Natural killer cell (primary cell): Measurements from ENCODE around the gene CAMKK1. TPM values are rescaled to one million over a fixed set of nuclear protein-coding genes. Genes with fewer than 3 reads are reported as not detected.
A peak's percentile ranks its signal among the peaks of the same experiment; 100 is the strongest.

Experiments used
- ATAC-seq, 3 donors: fragments of 150-1000 bp in 2 of 3; fragments of 200-7000 bp in 1 of 3; cut with Tn5 transposase; 1 replicate in 1 of 3; 2 replicates in 2 of 3; pipeline ENCODE4 v1.10.0; 2021; ENCODE audit warnings: mild to moderate bottlenecking in 2 of 3, moderate library complexity in 2 of 3
- DNase-seq, 2 donors: peaks; one replicate each; pipeline versions ENCODE4 v3.0.0 to v3.0.0-alpha.2; 2013 to 2021; ENCODE audit warnings: mixed read lengths in 1 of 2
- H3K27ac ChIP-seq: one replicate; pipeline ENCODE4 v1.5.1; 2013; ENCODE audit warnings: mild to moderate bottlenecking, low read length
- H3K27me3 ChIP-seq: one replicate; pipeline ENCODE4 v1.6.1; 2013; ENCODE audit warnings: low read length; ENCODE audit not compliant: control insufficient read depth, insufficient read depth
- H3K36me3 ChIP-seq: one replicate; pipeline ENCODE4 v1.6.1; 2013; ENCODE audit warnings: low read length; ENCODE audit not compliant: control insufficient read depth, insufficient read depth
- H3K4me1 ChIP-seq: one replicate; pipeline ENCODE4 v1.6.1; 2013; ENCODE audit warnings: low read length; ENCODE audit not compliant: control insufficient read depth, insufficient read depth
- H3K4me3 ChIP-seq: one replicate; pipeline ENCODE4 v1.5.1; 2013; ENCODE audit warnings: low read length
- H3K9me3 ChIP-seq: one replicate; pipeline ENCODE4 v1.6.1; 2013; ENCODE audit warnings: low read length; ENCODE audit not compliant: control insufficient read depth, insufficient read depth
- H3K27ac Mint-ChIP-seq, 2 donors: one replicate each; pipeline ENCODE4 v1.8.0; 2022; ENCODE audit warnings: mild to moderate bottlenecking in 2 of 2, mixed read lengths in 2 of 2, moderate library complexity in 1 of 2
- H3K27me3 Mint-ChIP-seq, 2 donors: one replicate each; pipeline ENCODE4 v1.8.0; 2022; ENCODE audit warnings: low read depth in 2 of 2, mixed read lengths in 2 of 2
- H3K36me3 Mint-ChIP-seq: one replicate; pipeline ENCODE4 v1.8.0; 2022; ENCODE audit warnings: mixed read lengths
- H3K4me1 Mint-ChIP-seq, 2 donors: one replicate each; pipeline ENCODE4 v1.8.0; 2022; ENCODE audit warnings: mixed read lengths in 2 of 2
- H3K4me3 Mint-ChIP-seq: one replicate; pipeline ENCODE4 v1.8.0; 2022; ENCODE audit warnings: mild to moderate bottlenecking, moderate library complexity, mixed read lengths
- H3K9me3 Mint-ChIP-seq, 2 donors: one replicate each; pipeline ENCODE4 v1.8.0; 2022; ENCODE audit warnings: mixed read lengths in 2 of 2
- WGBS: methylation state at CpG from one replicate; pipeline ENCODE4 v1.1.7; 2013; ENCODE audit warnings: missing lambda C conversion rate; ENCODE audit not compliant: insufficient coverage; 5-methylcytosine and 5-hydroxymethylcytosine counted together
- intact Hi-C: fragments of 100-400 bp; cut with micrococcal nuclease; formaldehyde crosslinking; loops from one replicate; pipeline ENCODE4 v1.14.2; 2022
- total RNA-seq, 4 donors: library from RNA; stranded (reverse); fragments of 120-200 nt in 1 of 4; gene quantifications; one replicate each; pipeline versions ENCODE4 v1.2.3 to v1.2.4, GENCODE V29; 2013 to 2022
- TF ChIP-seq, protein P1 (sequence below): fragments of 200-600 bp; IDR thresholded peaks from one replicate; pipeline ENCODE4 v1.8.0; 2022; ENCODE audit warnings: antibody characterized with exemption

The CAMKK1 gene
- total RNA-seq, 3 donors from 2014 or later (not counting 1 experiment from before 2014, with no cell fraction given): 3.2 to 4.3 (median 3.9) TPM

DNA sequence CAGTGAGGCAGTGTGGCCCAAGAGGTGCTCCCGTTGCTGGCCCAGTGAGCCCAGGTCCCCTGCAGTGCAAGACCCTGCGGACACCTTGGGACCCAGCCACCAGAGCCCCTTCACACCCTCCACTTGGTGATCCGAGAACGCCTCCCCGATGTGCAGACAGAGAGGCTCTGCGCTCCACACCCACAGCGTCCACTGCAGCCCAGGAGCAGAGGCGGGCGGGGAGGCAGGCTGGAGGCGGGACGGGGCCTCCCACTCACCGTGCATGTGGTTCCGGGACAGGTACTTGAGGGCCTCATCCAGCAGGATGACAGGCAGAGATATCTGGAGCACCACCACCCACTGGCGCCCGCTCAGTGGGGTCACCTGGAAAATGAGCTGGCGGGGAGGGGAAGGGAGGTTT, 35.6 kb upstream of the CAMKK1 start:
- TF ChIP-seq, protein P1, sequence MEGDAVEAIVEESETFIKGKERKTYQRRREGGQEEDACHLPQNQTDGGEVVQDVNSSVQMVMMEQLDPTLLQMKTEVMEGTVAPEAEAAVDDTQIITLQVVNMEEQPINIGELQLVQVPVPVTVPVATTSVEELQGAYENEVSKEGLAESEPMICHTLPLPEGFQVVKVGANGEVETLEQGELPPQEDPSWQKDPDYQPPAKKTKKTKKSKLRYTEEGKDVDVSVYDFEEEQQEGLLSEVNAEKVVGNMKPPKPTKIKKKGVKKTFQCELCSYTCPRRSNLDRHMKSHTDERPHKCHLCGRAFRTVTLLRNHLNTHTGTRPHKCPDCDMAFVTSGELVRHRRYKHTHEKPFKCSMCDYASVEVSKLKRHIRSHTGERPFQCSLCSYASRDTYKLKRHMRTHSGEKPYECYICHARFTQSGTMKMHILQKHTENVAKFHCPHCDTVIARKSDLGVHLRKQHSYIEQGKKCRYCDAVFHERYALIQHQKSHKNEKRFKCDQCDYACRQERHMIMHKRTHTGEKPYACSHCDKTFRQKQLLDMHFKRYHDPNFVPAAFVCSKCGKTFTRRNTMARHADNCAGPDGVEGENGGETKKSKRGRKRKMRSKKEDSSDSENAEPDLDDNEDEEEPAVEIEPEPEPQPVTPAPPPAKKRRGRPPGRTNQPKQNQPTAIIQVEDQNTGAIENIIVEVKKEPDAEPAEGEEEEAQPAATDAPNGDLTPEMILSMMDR: no peak
- H3K36me3 Mint-ChIP-seq: no peaks in the 10 kb centered on the region
- Histone ChIP-seq H3K9me3 (no peaks in the 10 kb centered on the region), H3K4me3 (no peak overlapping the region), H3K36me3 (peaks cover 64% of the 10 kb centered on the region), H3K4me1 (no peaks in the 10 kb centered on the region), H3K27me3 (no peaks in the 10 kb centered on the region), H3K27ac (no peak overlapping the region)
- H3K27ac Mint-ChIP-seq: peak overlapping the region in 1 of 2 donors; percentile 72
- H3K4me1 Mint-ChIP-seq: peaks cover 0 to 6% of the 10 kb centered on the region in 2 donors
- 96% methylated on average over 16 of the region's 16 CpGs for WGBS
- no peak overlapping the region for H3K4me3 Mint-ChIP-seq
- H3K27me3 Mint-ChIP-seq: no peaks in the 10 kb centered on the region
- intact Hi-C loops: no loop called here
- ATAC-seq (no peak), DNase-seq (no peak)
- H3K9me3 Mint-ChIP-seq: no peaks in the 10 kb centered on the region

DNA sequence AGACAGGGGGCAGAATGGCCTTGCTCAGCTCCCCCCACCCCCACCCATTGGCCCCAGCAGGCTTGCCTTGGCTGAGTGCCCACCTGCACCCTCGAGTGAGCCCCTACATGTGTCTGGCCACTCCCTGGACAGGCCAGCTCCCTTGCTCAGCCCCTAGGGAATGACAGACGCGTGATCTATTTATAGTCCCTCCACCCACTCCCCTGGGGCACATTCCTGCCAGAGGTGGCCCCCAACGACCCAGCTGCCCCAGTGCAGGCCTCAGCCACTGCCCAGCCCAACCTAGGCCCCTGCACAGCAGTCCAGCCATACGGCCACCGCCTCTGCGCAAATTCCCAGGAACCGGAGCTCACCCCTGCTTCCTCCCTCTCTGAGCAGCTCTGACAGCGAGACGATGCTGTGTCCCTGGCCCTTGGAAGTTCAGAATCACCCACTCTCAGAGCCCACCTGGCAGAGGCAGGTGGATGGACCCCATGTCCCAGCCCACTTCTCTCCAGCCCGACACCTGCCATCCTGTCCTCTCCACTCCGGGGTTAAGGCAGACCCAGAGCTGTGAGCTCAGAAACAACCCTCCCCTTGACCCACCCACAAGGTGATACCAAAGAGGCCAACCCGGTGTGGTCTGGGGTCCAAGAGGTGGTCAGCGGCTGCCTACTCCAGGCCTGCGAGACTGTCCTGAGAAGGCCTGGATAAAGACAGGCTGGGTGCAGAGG, 34.9 kb upstream of the CAMKK1 start:
- H3K27ac ChIP-seq: no peak overlapping the region
- Mint-ChIP-seq H3K9me3 (no peaks in the 10 kb centered on the region), H3K4me3 (no peak overlapping the region), H3K36me3 (no peaks in the 10 kb centered on the region), H3K27ac (peak overlapping the region in 1 of 2 donors; percentile 72), H3K27me3 (no peaks in the 10 kb centered on the region), H3K4me1 (peaks cover 0 to 8% of the 10 kb centered on the region in 2 donors)
- H3K27me3 ChIP-seq: no peaks in the 10 kb centered on the region
- ATAC-seq (no peak), DNase-seq (no peak)
- WGBS: 92% methylated on average over 15 of the region's 15 CpGs
- no peaks in the 10 kb centered on the region for H3K9me3 ChIP-seq
- TF ChIP-seq, protein P1: no peak
- intact Hi-C loops: no loop called here
- H3K4me1 ChIP-seq: no peaks in the 10 kb centered on the region
- H3K36me3 ChIP-seq: peaks cover 63% of the 10 kb centered on the region
- no peak overlapping the region for H3K4me3 ChIP-seq

DNA sequence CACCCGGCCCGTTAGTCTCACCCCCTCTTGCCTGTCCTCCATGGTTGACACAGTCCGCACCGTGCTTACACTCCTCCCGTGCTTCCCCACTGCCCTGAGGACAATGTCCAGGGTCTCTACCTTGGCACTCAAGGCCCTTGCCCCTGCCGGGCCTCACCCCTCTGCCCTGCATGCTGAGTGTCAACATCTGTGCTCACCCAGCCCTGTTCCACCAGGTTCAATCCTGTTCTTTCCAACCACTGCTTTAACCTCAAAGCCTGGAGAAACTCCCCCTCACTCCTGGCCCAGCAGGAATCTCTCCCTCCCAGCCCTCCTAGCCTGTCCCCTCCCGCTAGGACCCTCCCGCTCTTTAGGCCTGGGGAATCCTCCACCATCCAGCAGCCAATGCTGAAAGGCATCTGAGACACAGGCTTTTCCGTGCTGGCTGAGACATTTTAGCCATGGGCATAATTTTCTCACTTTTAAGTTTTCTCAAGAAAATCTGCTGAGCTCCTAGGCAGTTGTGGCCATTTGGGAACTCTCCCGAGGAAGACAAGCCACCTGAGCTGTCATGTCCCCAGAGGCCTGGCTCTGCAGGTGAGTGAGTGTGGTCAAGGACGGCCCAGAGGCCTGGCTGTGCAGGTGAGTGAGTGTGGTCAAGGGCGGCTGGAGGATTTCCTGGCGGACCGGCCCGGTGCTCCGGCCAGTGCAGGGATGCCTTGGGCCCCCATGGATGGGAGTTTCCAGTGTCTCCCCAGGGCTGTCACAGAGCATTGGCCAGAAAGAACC, 34.2 kb upstream of the CAMKK1 start:
- Mint-ChIP-seq H3K36me3 (no peaks in the 10 kb centered on the region), H3K9me3 (no peaks in the 10 kb centered on the region), H3K4me3 (no peak overlapping the region), H3K4me1 (peaks cover 0 to 11% of the 10 kb centered on the region in 2 donors), H3K27me3 (no peaks in the 10 kb centered on the region), H3K27ac (peak overlapping the region in 1 of 2 donors; percentile 72)
- Histone ChIP-seq H3K4me3 (no peak overlapping the region), H3K27ac (no peak overlapping the region), H3K9me3 (no peaks in the 10 kb centered on the region), H3K36me3 (peaks cover 60% of the 10 kb centered on the region), H3K27me3 (no peaks in the 10 kb centered on the region), H3K4me1 (no peaks in the 10 kb centered on the region)
- intact Hi-C loops: no loop called here
- no peak for DNase-seq
- no peak for ATAC-seq
- TF ChIP-seq, protein P1: no peak
- WGBS: 94% methylated on average over 16 of the region's 16 CpGs
